ENCODE data around the gene DENND1A.

GRCh38 chr9:123796618-123797484 lies 133.1 kb downstream of the DENND1A start:
- TF ChIP-seq CTCF (IDR thresholded peaks at IDR 0.05) (no peak), POLR2A (IDR thresholded peaks at IDR 0.05) (no peak), EP300 (IDR thresholded peaks at IDR 0.05) (no peak)
